Heart left ventricle (tissue), 16 donors: ENCODE results near the gene CPEB4. TPM values are rescaled to one million over a fixed set of nuclear protein-coding genes. Genes with fewer than 3 reads are reported as not detected.

Experiments used
- ATAC-seq, 4 donors: fragments of 200-7000 bp; cut with Tn5 transposase; one replicate each; pipeline ENCODE4 v1.9.1; 2020 to 2022; ENCODE audit warnings: moderate library complexity in 4 of 4, mild to moderate bottlenecking in 3 of 4, moderate number of reproducible peaks in 1 of 4
- DNase-seq, 5 donors: peaks; one replicate each; pipeline ENCODE4 v3.0.0-alpha.2; 2020
- H3K27ac ChIP-seq, 12 donors: fragments of 200-600 bp; sonication (generic) in 4 of 12; one replicate each; pipeline versions ENCODE4 v1.5.0 to v1.8.0; 2016 to 2022; ENCODE audit warnings: mild to moderate bottlenecking in 2 of 12
- H3K27me3 ChIP-seq, 9 donors: fragments of 200-600 bp; sonication (generic) in 2 of 9; one replicate each; pipeline versions ENCODE4 v1.5.1 to v1.8.0; 2016 to 2022; ENCODE audit warnings: mild to moderate bottlenecking in 3 of 9
- H3K36me3 ChIP-seq, 9 donors: fragments of 200-600 bp; sonication (generic) in 2 of 9; one replicate each; pipeline versions ENCODE4 v1.5.0 to v1.8.0; 2018 to 2022; ENCODE audit warnings: mild to moderate bottlenecking in 2 of 9
- H3K4me1 ChIP-seq, 12 donors: fragments of 200-600 bp; sonication (generic) in 4 of 12; one replicate each; pipeline versions ENCODE4 v1.5.0 to v1.8.0; 2016 to 2022; ENCODE audit warnings: mild to moderate bottlenecking in 3 of 12
- H3K4me3 ChIP-seq, 12 donors: fragments of 200-600 bp; sonication (generic) in 4 of 12; one replicate each; pipeline versions ENCODE4 v1.5.0 to v1.8.0; 2017 to 2022; ENCODE audit warnings: mild to moderate bottlenecking in 9 of 12, moderate library complexity in 4 of 12
- H3K9me3 ChIP-seq, 12 donors: fragments of 200-600 bp; sonication (generic) in 4 of 12; one replicate each; pipeline versions ENCODE4 v1.5.0 to v1.8.0; 2016 to 2022; ENCODE audit warnings: mild to moderate bottlenecking in 1 of 12
- CTCF ChIP-seq, 12 donors: fragments of 200-600 bp; sonication (generic) in 4 of 12; IDR thresholded peaks; one replicate each; pipeline versions ENCODE4 v1.5.0 to v1.8.0; 2018 to 2022; ENCODE audit warnings: antibody characterized with exemption in 12 of 12, mild to moderate bottlenecking in 5 of 12
- POLR2A ChIP-seq, 2 donors: fragments of 450-650 bp; IDR thresholded peaks; one replicate each; pipeline ENCODE4 v1.6.1; 2017; ENCODE audit warnings: antibody characterized with exemption in 2 of 2, mild to moderate bottlenecking in 2 of 2, moderate library complexity in 2 of 2
- WGBS, 4 donors: extraction: QIAGEN DNeasy Blood & Tissue Kit in 2 of 4; methylation state at CpG; one replicate each; pipeline versions ENCODE4 v1.1.5 to v1.1.7; 2013 to 2018; 5-methylcytosine and 5-hydroxymethylcytosine counted together
- intact Hi-C, 10 donors: fragments of 100-400 bp; cut with DNase I; formaldehyde crosslinking; loops; one replicate each; pipeline versions ENCODE4 v1.11.1 to v1.14.2; 2022
- polyA plus RNA-seq, 2 donors: library from polyadenylated mRNA; stranded (reverse); fragments of 200-250 nt; gene quantifications; one replicate each; pipeline ENCODE4 v1.2.3, GENCODE V29; 2013
- total RNA-seq, 9 donors: library from RNA; depleted of rRNA in 2 of 9; stranded (reverse); fragments of >200 nt in 2 of 9; fragmentation: NEBNext Ultra II Directional in 3 of 9; extraction: Animal tissue kit (Norgen Biotek cat#: 25700) in 3 of 9; gene quantifications; one replicate each; pipeline versions ENCODE4 v1.1.0 to v1.2.4, GENCODE V29; 2016 to 2023
- donor health status: ischemic (EF 13 %, LVEDD 7.1; RV severe dilation, severe dysfunction).
- donor health status: healthy with polysubstance abuse.
- donor health status: DM: no; HTN: yes; CAD: no.
- donor health status: DM: no; HTN: no; CAD: no.
- donor health status: ischemic (EF 25% LVEDD 6.9; RV normal size, moderate dysfunction).
- donor health status: ischemic (EF 25% LVEDD 5.7; RV mildly dilated, moderate dysfunction).
- donor health status: healthy.
- donor health status: DM: yes; HTN: yes; CAD: no.
- donor health status: ischemic (EF 35%, LVEDD 5.7; RV mildly dilated, moderate dysfunction).
- donor health status: nonischemic (EF 11% LVEDD 7.7; RV severe dilation, severe dysfunction).
- donor health status: DM: yes; HTN: yes; CAD: no.
- donor health status: PGD.
- donor health status: ischemic (EF 29% LVEDD 5.4; RV normal size, mild dysfunction).
- donor health status: nonischemic (EF 23%, LVEDD 6.1; RV moderate dilation, normal function).

Gene CPEB4
- total and polyA plus RNA-seq, 11 donors: 28.7 to 217 (median 168) TPM

GRCh38 chr5:173855995-173856656 is 32.0 kb upstream of the CPEB4 start:
- H3K27me3 ChIP-seq: no peaks in the 10 kb centered on the region
- no peaks in the 10 kb centered on the region for H3K9me3 ChIP-seq
- WGBS, 4 donors: 64 to 75% (median 68%) methylated on average over 2 of the region's 2 CpGs
- TF ChIP-seq CTCF (IDR thresholded peaks at IDR 0.05) (no peak), POLR2A (IDR thresholded peaks at IDR 0.05) (no peak)
- peaks cover 0 to 21% (median 13%) of the 10 kb centered on the region in 12 donors for H3K4me1 ChIP-seq
- no peak overlapping the region for H3K27ac ChIP-seq
- intact Hi-C loops: loop anchor here in 2 of 10 donors (5.0 kb wide), 1 partner anchor 89 kb away; no protein-coding TSS in a partner anchor
- H3K36me3 ChIP-seq: no peaks in the 10 kb centered on the region
- DNase-seq (no peak), ATAC-seq (no peak)
- no peak overlapping the region for H3K4me3 ChIP-seq

GRCh38 chr5:173857234-173857633 is 30.9 kb upstream of the CPEB4 start:
- Histone ChIP-seq H3K36me3 (no peaks in the 10 kb centered on the region), H3K9me3 (no peaks in the 10 kb centered on the region), H3K27ac (no peak overlapping the region), H3K4me1 (peaks cover 0 to 21% (median 14%) of the 10 kb centered on the region in 12 donors), H3K27me3 (no peaks in the 10 kb centered on the region), H3K4me3 (no peak overlapping the region)
- intact Hi-C loops: loop anchor here in 2 of 10 donors (5.0 kb wide), 1 partner anchor 90 kb away; no protein-coding TSS in a partner anchor
- 83 to 94% (median 90%) methylated on average over 3 of the region's 3 CpGs for WGBS, 4 donors
- DNase-seq: no peak
- no peak for ATAC-seq
- TF ChIP-seq POLR2A (IDR thresholded peaks at IDR 0.05): no peak
- TF ChIP-seq CTCF (IDR thresholded peaks at IDR 0.05): no peak

- 64 to 72% (median 70%) methylated on average over 6 of the region's 6 CpGs for WGBS, 4 donors
- intact Hi-C loops: loop anchor here in 2 of 10 donors (5.0 kb wide), 1 partner anchor 91 kb away; no protein-coding TSS in a partner anchor
These were observed 30.0 kb upstream of the CPEB4 start for GRCh38 chr5:173858021-173858669.

More at GRCh38 chr5:173858021-173858669, 30.0 kb upstream of the CPEB4 start:
- TF ChIP-seq CTCF (IDR thresholded peaks at IDR 0.05) (no peak), POLR2A (IDR thresholded peaks at IDR 0.05) (no peak)
- ATAC-seq (no peak), DNase-seq (no peak)
- no peaks in the 10 kb centered on the region for H3K36me3 ChIP-seq
- H3K27ac ChIP-seq: peak overlapping the region in 3 of 12 donors; percentile 68 to 71 (median 69)
- no peaks in the 10 kb centered on the region for H3K27me3 ChIP-seq
- H3K4me3 ChIP-seq: no peak overlapping the region
- H3K4me1 ChIP-seq: peaks cover 0 to 21% (median 14%) of the 10 kb centered on the region in 12 donors
- H3K9me3 ChIP-seq: no peaks in the 10 kb centered on the region
